Esophagus muscularis mucosa (tissue), 4 donors: ENCODE data around the gene STKLD1. TPM values are rescaled to one million over a fixed set of nuclear protein-coding genes. Genes with fewer than 3 reads are reported as not detected.
A peak's percentile ranks its signal among the peaks of the same experiment; 100 is the strongest.
"Not testable (repeated sequence)": the region's sequence is repeated elsewhere in the genome, so short reads cannot be mapped to it uniquely, and the experiment has no call there.

Experiments used
- DNase-seq: peaks from one replicate; pipeline ENCODE4 v3.0.0-alpha.2; 2017; ENCODE audit errors: extremely low spot score
- H3K27ac ChIP-seq, 4 donors: fragments of 200-600 bp; sonication (generic); replicated peaks in 1 of 4; 1 replicate in 3 of 4; 2 replicates in 1 of 4; pipeline ENCODE4 v1.5.1; 2016 to 2019; ENCODE audit warnings: mild to moderate bottlenecking in 1 of 4
- H3K27me3 ChIP-seq, 4 donors: fragments of 200-600 bp; sonication (generic); one replicate each; pipeline versions ENCODE4 v1.5.1 to v1.6.0; 2016 to 2019
- H3K36me3 ChIP-seq, 4 donors: fragments of 200-600 bp; sonication (generic); one replicate each; pipeline ENCODE4 v1.5.1; 2016 to 2019
- H3K4me1 ChIP-seq, 4 donors: fragments of 200-600 bp; sonication (generic); one replicate each; pipeline ENCODE4 v1.5.1; 2016 to 2019
- H3K4me3 ChIP-seq, 4 donors: fragments of 200-600 bp; sonication (generic); 1 replicate in 2 of 4; 2 replicates in 2 of 4; pipeline ENCODE4 v1.5.1; 2016 to 2019; ENCODE audit warnings: mild to moderate bottlenecking in 4 of 4, moderate library complexity in 1 of 4
- H3K9me3 ChIP-seq, 4 donors: fragments of 200-600 bp; sonication (generic); 1 replicate in 3 of 4; 2 replicates in 1 of 4; pipeline ENCODE4 v1.5.1; 2016 to 2019
- EP300 ChIP-seq: sonication (generic); formaldehyde crosslinking; IDR thresholded peaks from one replicate; pipeline ENCODE4 v1.6.1; 2017; ENCODE audit warnings: antibody characterized with exemption
- POLR2A ChIP-seq: fragments of 450-650 bp; IDR thresholded peaks from one replicate; pipeline ENCODE4 v1.6.1; 2017; ENCODE audit warnings: antibody characterized with exemption, moderate library complexity, mild to moderate bottlenecking, low read depth
- POLR2AphosphoS5 ChIP-seq, 2 donors: sonication (generic); formaldehyde crosslinking; IDR thresholded peaks; one replicate each; pipeline ENCODE4 v1.6.1; 2017; ENCODE audit warnings: antibody characterized with exemption in 2 of 2
- WGBS: methylation state at CpG from one replicate; pipeline ENCODE4 v1.1.5; 2018; 5-methylcytosine and 5-hydroxymethylcytosine counted together
- intact Hi-C: fragments of 100-400 bp; cut with DNase I; formaldehyde crosslinking; loops from one replicate; pipeline ENCODE4 v1.15.1; 2023
- total RNA-seq, 4 donors: library from RNA; depleted of rRNA; stranded (reverse); fragments of >200 nt; gene quantifications; one replicate each; pipeline versions ENCODE4 v1.1.0 to v1.2.1, GENCODE V29; 2016
- TF ChIP-seq, protein P1 (sequence below), 3 experiments: fragments of 200-600 bp in 2 of 3; fragments of 450-650 bp in 1 of 3; sonication (generic) in 2 of 3; IDR thresholded peaks; one replicate each; pipeline ENCODE4 v1.5.1; 2017 to 2019; ENCODE audit warnings: antibody characterized with exemption in 3 of 3, mild to moderate bottlenecking in 2 of 3, moderate library complexity in 1 of 3

Gene STKLD1
- 1 to 10 TPM in 2 of 4 donors, under 1 TPM in 1, not detected in 1; 0.26 to 2.1 (median 1.0) TPM for total RNA-seq

DNA sequence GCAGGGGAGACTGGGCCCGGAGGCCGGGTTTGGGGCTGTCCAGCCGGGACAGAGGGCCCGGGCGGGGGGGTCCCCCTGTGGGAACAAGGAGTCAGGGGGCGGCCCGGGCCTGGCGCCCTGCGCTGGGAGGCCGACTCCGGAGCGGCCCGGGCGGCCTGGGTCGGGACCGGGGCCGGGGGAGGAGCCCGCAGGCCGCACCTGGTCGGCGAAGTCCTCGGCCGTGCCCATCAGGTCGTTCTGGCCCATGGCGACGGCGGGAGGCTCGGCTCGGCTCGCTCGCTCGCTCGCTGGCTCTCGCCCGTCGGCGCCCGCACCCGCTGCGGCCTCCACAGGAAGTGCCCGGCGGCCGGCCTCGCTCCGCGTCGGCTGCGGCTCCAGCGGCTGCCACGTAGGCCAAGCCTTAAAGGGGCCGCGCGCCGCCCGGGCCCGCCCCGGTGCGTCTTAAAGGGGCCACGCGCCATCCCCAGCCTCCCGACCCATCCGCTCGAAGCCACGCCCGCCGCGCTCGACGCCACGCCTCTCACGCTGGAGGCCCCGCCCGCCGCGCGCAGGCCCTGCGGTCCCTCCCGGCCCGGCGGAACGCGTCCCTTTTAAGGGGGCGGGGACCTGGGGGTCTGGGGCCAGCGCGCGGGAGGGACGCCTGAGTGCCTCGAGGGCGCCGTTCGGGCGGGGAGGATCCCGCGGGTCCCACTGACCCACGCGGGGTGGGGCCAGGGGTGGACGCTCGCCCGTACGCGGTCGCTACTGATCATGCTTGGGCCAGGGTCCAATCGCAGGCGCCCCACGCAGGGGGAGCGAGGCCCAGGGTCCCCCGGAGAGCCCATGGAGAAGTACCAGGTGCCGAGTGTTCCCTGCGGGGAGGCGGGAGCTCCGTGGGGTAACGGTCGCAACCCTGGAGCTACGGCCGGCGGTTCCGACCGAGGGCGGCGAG, at the start of gene STKLD1, which contains the start of gene SURF4:
Gene STKLD1, plus strand, starts transcription at position 643 of the 931 bp plus-strand sequence. Its CDS starts 108 bp downstream, at position 751.
Gene SURF4, minus strand, starts transcription at position 337 of the 931 bp plus-strand sequence. Its CDS starts 91 bp downstream, at position 246.
- TF ChIP-seq POLR2A (peak; percentile 68), POLR2AphosphoS5 (IDR thresholded peaks at IDR 0.05) (peak; percentile 82 to 85), EP300 (no peak)
- TF ChIP-seq, protein P1, sequence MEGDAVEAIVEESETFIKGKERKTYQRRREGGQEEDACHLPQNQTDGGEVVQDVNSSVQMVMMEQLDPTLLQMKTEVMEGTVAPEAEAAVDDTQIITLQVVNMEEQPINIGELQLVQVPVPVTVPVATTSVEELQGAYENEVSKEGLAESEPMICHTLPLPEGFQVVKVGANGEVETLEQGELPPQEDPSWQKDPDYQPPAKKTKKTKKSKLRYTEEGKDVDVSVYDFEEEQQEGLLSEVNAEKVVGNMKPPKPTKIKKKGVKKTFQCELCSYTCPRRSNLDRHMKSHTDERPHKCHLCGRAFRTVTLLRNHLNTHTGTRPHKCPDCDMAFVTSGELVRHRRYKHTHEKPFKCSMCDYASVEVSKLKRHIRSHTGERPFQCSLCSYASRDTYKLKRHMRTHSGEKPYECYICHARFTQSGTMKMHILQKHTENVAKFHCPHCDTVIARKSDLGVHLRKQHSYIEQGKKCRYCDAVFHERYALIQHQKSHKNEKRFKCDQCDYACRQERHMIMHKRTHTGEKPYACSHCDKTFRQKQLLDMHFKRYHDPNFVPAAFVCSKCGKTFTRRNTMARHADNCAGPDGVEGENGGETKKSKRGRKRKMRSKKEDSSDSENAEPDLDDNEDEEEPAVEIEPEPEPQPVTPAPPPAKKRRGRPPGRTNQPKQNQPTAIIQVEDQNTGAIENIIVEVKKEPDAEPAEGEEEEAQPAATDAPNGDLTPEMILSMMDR (IDR thresholded peaks at IDR 0.05) = peak in 1 of 3 experiments; percentile 24
- H3K36me3 ChIP-seq = peaks cover 0 to 16% (median 10%) of the 10 kb centered on the region in 4 donors
- H3K9me3 ChIP-seq = no peaks in the 10 kb centered on the region
- peaks cover 42 to 51% (median 49%) of the 10 kb centered on the region in 4 donors for H3K4me1 ChIP-seq
- intact Hi-C loops = no loop called here
- peak within 1 kb of the TSS; percentile 92 to 97 (median 96) for H3K27ac ChIP-seq
- DNase-seq = peak; percentile 98
- H3K4me3 ChIP-seq = peak within 1 kb of the TSS; percentile 81 to 98 (median 93)
- H3K27me3 ChIP-seq = no peaks in the 10 kb centered on the region
- WGBS = no CpG with 5 or more reads among the region's 120 CpGs

DNA sequence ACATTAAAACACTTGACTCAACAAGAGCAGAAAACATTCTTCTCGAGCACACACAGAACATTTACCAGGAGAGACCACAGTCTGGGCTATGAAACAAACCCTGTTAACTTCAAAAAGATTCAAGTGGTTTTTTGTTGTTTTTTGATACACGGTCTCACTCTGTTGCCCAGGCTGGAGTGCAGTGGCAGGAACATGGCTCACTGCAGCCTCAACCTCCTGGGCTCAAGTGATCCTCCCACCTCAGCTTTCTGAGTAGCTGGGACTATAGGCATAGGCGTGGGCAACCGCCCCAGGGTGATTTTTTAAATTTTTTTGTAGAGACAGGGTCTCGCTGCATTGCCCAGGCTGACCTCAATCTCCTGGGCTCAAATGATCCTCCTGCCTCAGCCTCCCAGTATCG, 49.1 kb upstream of the STKLD1 start:
- DNase-seq, H3K27me3 ChIP-seq, H3K27ac ChIP-seq, H3K4me1 ChIP-seq, H3K9me3 ChIP-seq, intact Hi-C loops, H3K4me3 ChIP-seq: not testable (repeated sequence)
- 93% methylated on average over 6 of the region's 6 CpGs for WGBS
- H3K36me3 ChIP-seq = peaks cover 10 to 22% (median 19%) of the 10 kb centered on the region in 4 donors

DNA sequence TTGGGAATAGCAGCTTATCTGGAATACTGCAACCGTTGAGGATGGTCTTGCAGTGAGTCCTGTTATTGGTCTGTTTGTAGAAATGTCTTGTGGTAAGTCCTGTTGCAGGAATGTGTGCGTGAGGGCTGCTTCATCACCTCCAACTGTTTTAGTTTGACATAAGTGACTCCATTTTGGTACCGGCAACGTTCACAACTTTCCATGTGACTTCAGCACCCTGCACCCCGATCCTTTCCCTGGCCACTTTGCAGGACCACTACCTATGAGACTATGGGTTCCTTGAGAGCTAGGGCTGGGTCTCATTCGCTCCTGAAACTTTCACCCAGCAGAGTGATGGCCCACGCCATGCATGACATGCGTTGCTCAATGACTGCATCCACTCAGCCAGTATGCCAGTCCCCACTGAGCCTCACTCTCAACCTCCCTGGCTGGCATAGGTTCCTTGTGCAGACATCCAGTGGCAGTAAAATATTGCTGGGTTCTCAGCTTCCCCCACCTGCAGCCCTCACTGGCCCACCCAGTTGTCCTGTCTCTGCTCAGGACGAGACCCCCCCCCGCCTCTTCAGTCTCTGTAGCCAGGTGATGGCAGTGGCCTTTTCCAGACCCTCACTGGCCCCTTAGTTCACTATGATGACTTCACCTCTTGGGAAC, 48.2 kb upstream of the STKLD1 start:
- DNase-seq = no peak

DNA sequence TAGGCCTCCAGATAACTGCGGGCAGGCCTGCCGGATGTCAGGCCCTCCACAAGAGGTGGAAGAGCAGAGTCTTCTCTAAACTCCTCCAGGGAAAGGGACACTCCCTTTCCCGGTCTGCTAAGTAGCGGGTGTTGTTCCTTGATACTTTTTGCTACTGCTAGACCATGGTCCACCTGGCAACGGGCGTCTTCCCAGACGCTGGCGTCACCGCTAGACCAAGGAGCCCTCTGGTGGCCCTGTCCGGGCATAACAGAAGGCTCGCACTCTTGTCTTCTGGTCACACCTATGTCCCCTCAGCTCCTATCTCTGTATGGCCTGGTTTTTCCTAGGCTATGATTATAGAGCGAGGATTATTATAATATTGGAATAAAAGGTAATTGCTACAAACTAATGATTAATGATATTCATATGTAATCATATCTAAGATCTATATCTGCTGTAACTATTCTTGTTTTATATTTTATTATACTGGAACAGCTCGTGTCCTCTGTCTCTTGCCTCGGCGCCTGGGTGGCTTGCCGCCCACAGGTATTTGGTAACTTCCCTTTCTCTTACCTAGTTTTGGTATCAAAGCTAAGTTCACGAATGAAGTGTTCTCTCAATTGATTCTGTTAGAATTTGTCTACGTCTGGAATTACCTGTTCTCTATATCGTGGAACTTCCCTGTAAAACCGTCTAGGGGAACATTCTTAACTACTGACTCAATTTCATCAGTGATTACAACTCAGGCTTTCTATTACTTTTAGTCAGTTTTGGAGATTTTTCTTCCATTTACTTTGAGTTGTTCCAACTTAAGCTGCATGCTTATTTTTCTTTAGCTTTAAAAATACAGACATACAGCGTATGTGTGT, 46.6 kb upstream of the STKLD1 start:
- peaks cover 4 to 15% (median 11%) of the 10 kb centered on the region in 4 donors for H3K4me1 ChIP-seq
- TF ChIP-seq, protein P1 (IDR thresholded peaks at IDR 0.05) = peak; percentile 40 to 64 (median 60)
- H3K27me3 ChIP-seq, DNase-seq, H3K4me3 ChIP-seq, H3K9me3 ChIP-seq, H3K27ac ChIP-seq: not testable (repeated sequence)
- intact Hi-C loops = loop anchor here (5.0 to 10.0 kb wide), 2 partner anchors 142 to 225 kb away; no protein-coding TSS in a partner anchor
- 51% methylated on average over 21 of the region's 21 CpGs for WGBS
- H3K36me3 ChIP-seq = peaks cover 35 to 47% (median 44%) of the 10 kb centered on the region in 4 donors

More for the DNA sequence above, 48.2 kb upstream of the STKLD1 start:
- TF ChIP-seq, protein P1 (IDR thresholded peaks at IDR 0.05) = no peak
- no peak for TF ChIP-seq EP300
- no peak for TF ChIP-seq POLR2A
- TF ChIP-seq POLR2AphosphoS5 (IDR thresholded peaks at IDR 0.05) = no peak
- no peaks in the 10 kb centered on the region for H3K4me1 ChIP-seq
- no peak overlapping the region for H3K4me3 ChIP-seq
- no peak overlapping the region for H3K27ac ChIP-seq
- H3K36me3 ChIP-seq = peaks cover 20 to 31% (median 28%) of the 10 kb centered on the region in 4 donors
- WGBS = 86% methylated on average over 8 of the region's 10 CpGs
- intact Hi-C loops = no loop called here
- H3K9me3 ChIP-seq = no peaks in the 10 kb centered on the region
- H3K27me3 ChIP-seq = no peaks in the 10 kb centered on the region
